Nephron (organoid): ENCODE measurements around the gene RAB37.

Source experiments
- H3K27ac Mint-ChIP-seq, 3 experiments: 2 replicates each; pipeline ENCODE4 v1.8.0; 2020; ENCODE audit warnings: mixed read lengths in 3 of 3, mild to moderate bottlenecking in 2 of 3, moderate library complexity in 1 of 3
- H3K27me3 Mint-ChIP-seq: 2 replicates; pipeline ENCODE4 v1.8.0; 2021; ENCODE audit warnings: low read depth, mild to moderate bottlenecking, moderate library complexity, mixed read lengths
- H3K36me3 Mint-ChIP-seq: 2 replicates; pipeline ENCODE4 v1.8.0; 2020; ENCODE audit warnings: low read depth, mixed read lengths
- H3K4me1 Mint-ChIP-seq: 2 replicates; pipeline ENCODE4 v1.8.0; 2020; ENCODE audit warnings: mixed read lengths
- H3K4me3 Mint-ChIP-seq, 3 experiments: 2 replicates each; pipeline ENCODE4 v1.8.0; 2020; ENCODE audit warnings: mild to moderate bottlenecking in 3 of 3, mixed read lengths in 3 of 3, moderate library complexity in 2 of 3
- H3K9me3 Mint-ChIP-seq: 2 replicates; pipeline ENCODE4 v1.8.0; 2020; ENCODE audit warnings: mixed read lengths
- CTCF ChIP-seq, 3 experiments: fragments of 200-600 bp; sonication (generic); IDR thresholded peaks; one replicate each; pipeline ENCODE4 v1.5.0; 2021; ENCODE audit warnings: antibody characterized with exemption in 3 of 3; ENCODE audit not compliant: unreplicated experiment in 3 of 3

The RAB37 gene

GRCh38 chr17:74752822-74753401 is 15.9 kb downstream of the RAB37 start:
- Mint-ChIP-seq H3K9me3 (no peaks in the 10 kb centered on the region), H3K4me3 (peak overlapping the region; percentile 50 to 78 (median 71)), H3K27ac (peak overlapping the region in 2 of 3 experiments; percentile 19 to 68), H3K27me3 (peaks cover 10% of the 10 kb centered on the region), H3K36me3 (peaks cover 9% of the 10 kb centered on the region), H3K4me1 (peaks cover 46% of the 10 kb centered on the region)
- no peak for TF ChIP-seq CTCF (IDR thresholded peaks at IDR 0.05; ENCODE audit: unreplicated experiment in 3 of 3)

GRCh38 chr17:74754832-74755231 is 17.8 kb downstream of the RAB37 start:
- H3K36me3 Mint-ChIP-seq, result peaks cover 9% of the 10 kb centered on the region
- no peak for TF ChIP-seq CTCF (IDR thresholded peaks at IDR 0.05; ENCODE audit: unreplicated experiment in 3 of 3)
- H3K9me3 Mint-ChIP-seq, result no peaks in the 10 kb centered on the region
- H3K4me1 Mint-ChIP-seq, result peaks cover 59% of the 10 kb centered on the region
- H3K4me3 Mint-ChIP-seq, result peak overlapping the region in 2 of 3 experiments; percentile 3 to 19
- H3K27ac Mint-ChIP-seq, result peak overlapping the region in 1 of 3 experiments; percentile 51
- H3K27me3 Mint-ChIP-seq, result peaks cover 10% of the 10 kb centered on the region

- peaks cover 9% of the 10 kb centered on the region for H3K36me3 Mint-ChIP-seq
- no peaks in the 10 kb centered on the region for H3K9me3 Mint-ChIP-seq
- H3K4me3 Mint-ChIP-seq, result no peak overlapping the region
- peaks cover 61% of the 10 kb centered on the region for H3K4me1 Mint-ChIP-seq
- no peak overlapping the region for H3K27ac Mint-ChIP-seq
- peaks cover 5% of the 10 kb centered on the region for H3K27me3 Mint-ChIP-seq
- no peak for TF ChIP-seq CTCF (IDR thresholded peaks at IDR 0.05; ENCODE audit: unreplicated experiment in 3 of 3)
Observed at GRCh38 chr17:74755533-74755932, 18.5 kb downstream of the RAB37 start.

GRCh38 chr17:74756891-74757290 is 19.8 kb downstream of the RAB37 start:
- no peak for TF ChIP-seq CTCF (IDR thresholded peaks at IDR 0.05; ENCODE audit: unreplicated experiment in 3 of 3)
- Mint-ChIP-seq H3K4me3 (no peak overlapping the region), H3K4me1 (peaks cover 65% of the 10 kb centered on the region), H3K36me3 (peaks cover 9% of the 10 kb centered on the region), H3K9me3 (no peaks in the 10 kb centered on the region), H3K27ac (peak overlapping the region; percentile 81 to 97 (median 90)), H3K27me3 (no peaks in the 10 kb centered on the region)

GRCh38 chr17:74757502-74757901 is 20.4 kb downstream of the RAB37 start:
- no peaks in the 10 kb centered on the region for H3K27me3 Mint-ChIP-seq
- TF ChIP-seq CTCF (IDR thresholded peaks at IDR 0.05; ENCODE audit: unreplicated experiment in 3 of 3), result no peak
- H3K9me3 Mint-ChIP-seq, result no peaks in the 10 kb centered on the region
- peaks cover 6% of the 10 kb centered on the region for H3K36me3 Mint-ChIP-seq
- H3K27ac Mint-ChIP-seq, result peak overlapping the region; percentile 81 to 97 (median 90)
- H3K4me3 Mint-ChIP-seq, result peak overlapping the region in 2 of 3 experiments; percentile 11 to 34
- peaks cover 62% of the 10 kb centered on the region for H3K4me1 Mint-ChIP-seq
